HG03039 (cell line): ENCODE measurements around the gene RGMA.

Source experiments
- ATAC-seq: cut with Tn5 transposase; IDR thresholded peaks from one replicate; pipeline ENCODE4 v1.9.1; 2021; ENCODE audit warnings: mild to moderate bottlenecking, moderate library complexity; ENCODE audit not compliant: unreplicated experiment

RGMA gene

GRCh38 chr15:93088981-93089726, at the start of gene RGMA:
Gene RGMA, minus strand, starts transcription at chr15:93089211. Its CDS starts 279 bp downstream, at chr15:93088932.
- ATAC-seq: no peak

- ATAC-seq: no peak
Measured at GRCh38 chr15:93136606-93137005, 47.6 kb upstream of the RGMA start.

- ATAC-seq: no peak
Measured at GRCh38 chr15:93135997-93136397, 47.0 kb upstream of the RGMA start.

- ATAC-seq: no peak
Measured at GRCh38 chr15:93135459-93135858, 46.4 kb upstream of the RGMA start.

- no peak for ATAC-seq
Measured at GRCh38 chr15:93131485-93132095, 42.6 kb upstream of the RGMA start.

GRCh38 chr15:93129702-93130488, 40.9 kb upstream of the RGMA start:
- ATAC-seq: no peak

GRCh38 chr15:93127286-93127685, 38.3 kb upstream of the RGMA start:
- ATAC-seq: no peak

GRCh38 chr15:93126599-93126998, 37.6 kb upstream of the RGMA start:
- no peak for ATAC-seq

GRCh38 chr15:93126148-93126547, 37.1 kb upstream of the RGMA start:
- no peak for ATAC-seq

- no peak for ATAC-seq
Measured at GRCh38 chr15:93124126-93124525, 35.1 kb upstream of the RGMA start.

- ATAC-seq: no peak
Measured at GRCh38 chr15:93121973-93122910, 33.2 kb upstream of the RGMA start.

GRCh38 chr15:93121107-93121506, 32.1 kb upstream of the RGMA start:
- ATAC-seq: no peak

- no peak for ATAC-seq
Measured at GRCh38 chr15:93118904-93119303, 29.9 kb upstream of the RGMA start.

GRCh38 chr15:93111451-93111850, 22.4 kb upstream of the RGMA start:
- ATAC-seq: no peak

GRCh38 chr15:93110502-93111040, 21.6 kb upstream of the RGMA start:
- ATAC-seq: no peak

GRCh38 chr15:93109336-93110102, 20.5 kb upstream of the RGMA start:
- ATAC-seq: no peak

GRCh38 chr15:93107646-93108045, 18.6 kb upstream of the RGMA start:
- no peak for ATAC-seq

GRCh38 chr15:93105485-93105884, 16.5 kb upstream of the RGMA start:
- no peak for ATAC-seq

GRCh38 chr15:93103823-93104222, 14.8 kb upstream of the RGMA start:
- ATAC-seq: no peak

- no peak for ATAC-seq
Measured at GRCh38 chr15:93102211-93102610, 13.2 kb upstream of the RGMA start.
